HepG2 (cell line): ENCODE data around the gene ANXA6. TPM values are rescaled to one million over a fixed set of nuclear protein-coding genes. Genes with fewer than 3 reads are reported as not detected.

Experiments used
- ATAC-seq: fragments of 200-7000 bp; cut with Tn5 transposase; 3 replicates; pipeline ENCODE4 v1.9.1; 2020; ENCODE audit warnings: mild to moderate bottlenecking, moderate library complexity
- BruUV-seq: library from RNA; stranded (reverse); fragments of 400-500 nt; replicated peaks from 2 replicates; lab custom pipeline; 2021; lab: Mats Ljungman, UMichigan
- CTCF ChIA-PET: fragments of 300-600 bp; formaldehyde crosslinking; extraction: SDS; loops from one replicate; lab custom pipeline; 2021; ENCODE audit warnings: low total read pairs, inconsistent platforms, low intra/inter-chr PET ratio; lab: Yijun Ruan, JAX
- POLR2A ChIA-PET: fragments of 350-600 bp; sonication (Branson Sonifier 250); formaldehyde crosslinking; loops from one replicate; lab custom pipeline; 2020; ENCODE audit warnings: antibody characterized with exemption, inconsistent platforms; lab: Yijun Ruan, JAX
- DNase-seq: peaks from one replicate; pipeline ENCODE4 v3.0.0-alpha.2; 2015; ENCODE audit warnings: low spot score
- FAIRE-seq: peaks from 3 replicates; lab custom pipeline; 2011; peaks lifted over from hg19 to GRCh38; lab: Jason Lieb, UNC
- H2AFZ ChIP-seq: one replicate; pipeline ENCODE4 v1.6.1; 2011; ENCODE audit warnings: low read length, inconsistent platforms
- H3K27ac ChIP-seq: fragments of 300-600 bp; 3 replicates; pipeline ENCODE4 v1.8.0; 2011; ENCODE audit warnings: mixed run types, mild to moderate bottlenecking, mixed read lengths, low read length, inconsistent platforms; ENCODE audit not compliant: insufficient read depth; ENCODE audit errors: extremely low read length
- H3K27me3 ChIP-seq, 2 experiments: fragments of 200-600 bp in 1 of 2; 2 replicates in 1 of 2; 3 replicates in 1 of 2; pipeline versions ENCODE4 v1.6.0 to v1.8.0; 2011; ENCODE audit warnings: low read length in 2 of 2, mild to moderate bottlenecking in 2 of 2, moderate library complexity in 2 of 2, inconsistent platforms in 1 of 2; ENCODE audit not compliant: insufficient read depth in 2 of 2, control insufficient read depth in 1 of 2
- H3K36me3 ChIP-seq, 2 experiments: fragments of 200-600 bp in 1 of 2; replicated peaks in 1 of 2; 2 replicates in 1 of 2; 3 replicates in 1 of 2; pipeline versions ENCODE4 v1.5.1 to v1.8.0; 2011; ENCODE audit warnings: low read length in 2 of 2, inconsistent platforms in 1 of 2; ENCODE audit not compliant: insufficient read depth in 2 of 2, control insufficient read depth in 1 of 2
- H3K4me1 ChIP-seq: 2 replicates; pipeline ENCODE4 v1.5.1; 2012; ENCODE audit warnings: low read length, inconsistent platforms; ENCODE audit not compliant: insufficient read depth
- H3K4me2 ChIP-seq: 2 replicates; pipeline ENCODE4 v1.6.0; 2011; ENCODE audit warnings: low read depth, low read length, inconsistent platforms
- H3K4me3 ChIP-seq, 3 experiments: fragments of 200-600 bp in 1 of 3; sonication (generic), shearing (Covaris generic) in 1 of 3; replicated peaks in 1 of 3; 2 replicates each; pipeline ENCODE4 v1.5.1; 2011 to 2016; ENCODE audit warnings: low read length in 3 of 3, inconsistent platforms in 2 of 3, low read depth in 2 of 3, mild to moderate bottlenecking in 2 of 3, control low read depth in 1 of 3, mixed read lengths in 1 of 3; ENCODE audit not compliant: insufficient read depth in 1 of 3
- H3K79me2 ChIP-seq: one replicate; pipeline ENCODE4 v1.6.1; 2011; ENCODE audit warnings: low read length, inconsistent platforms; ENCODE audit not compliant: insufficient read depth
- H3K9ac ChIP-seq: 2 replicates; pipeline ENCODE4 v1.6.0; 2011; ENCODE audit warnings: mild to moderate bottlenecking, low read depth, low read length, inconsistent platforms; ENCODE audit not compliant: insufficient read depth
- H3K9me3 ChIP-seq: 2 replicates; pipeline ENCODE4 v1.5.1; 2012; ENCODE audit warnings: mild to moderate bottlenecking, low read length
- H4K20me1 ChIP-seq: 2 replicates; pipeline ENCODE4 v1.6.0; 2011; ENCODE audit warnings: inconsistent platforms, mild to moderate bottlenecking, low read length, moderate library complexity; ENCODE audit not compliant: insufficient read depth
- ESRRA ChIP-seq: sonication (generic); formaldehyde crosslinking; IDR thresholded peaks from 2 replicates; pipeline ENCODE4 v1.5.1; 2020; ENCODE audit warnings: mild to moderate bottlenecking, low read depth, missing genetic modification reagents
- MTA1 ChIP-seq: sonication (generic); formaldehyde crosslinking; IDR thresholded peaks from 2 replicates; pipeline ENCODE4 v1.4.0; 2020; ENCODE audit warnings: missing genetic modification reagents, mild to moderate bottlenecking, borderline replicate concordance
- PCBP2 ChIP-seq: fragments of 200-400 bp; formaldehyde crosslinking; optimal IDR thresholded peaks from 2 replicates; pipeline ENCODE3; 2018; ENCODE audit warnings: low read length, low read depth; ENCODE audit not compliant: poor library complexity, severe bottlenecking
- ZC3H4 ChIP-seq: sonication (generic); formaldehyde crosslinking; IDR thresholded peaks from 2 replicates; pipeline ENCODE4 v1.4.0; 2020; ENCODE audit warnings: missing genetic modification reagents, borderline replicate concordance
- ZMAT3 ChIP-seq: sonication (generic); formaldehyde crosslinking; conservative IDR thresholded peaks from 2 replicates; pipeline ENCODE4 v1.7.0; 2021; ENCODE audit warnings: missing genetic modification reagents
- ZNF468 ChIP-seq: sonication (generic); formaldehyde crosslinking; IDR thresholded peaks from 2 replicates; pipeline ENCODE4 v1.8.0; 2022; ENCODE audit warnings: mild to moderate bottlenecking, moderate library complexity, missing genetic modification reagents
- ZNF615 ChIP-seq: sonication (generic); formaldehyde crosslinking; IDR thresholded peaks from 2 replicates; pipeline ENCODE4 v1.5.0; 2020; ENCODE audit warnings: mild to moderate bottlenecking, missing genetic modification reagents, borderline replicate concordance
- whole genome bisulfite sequencing: methylation state at CpG from one replicate; pipeline ENCODE4 v1.1.6; 2017; ENCODE audit warnings: low lambda C conversion rate; 5-methylcytosine and 5-hydroxymethylcytosine counted together
- in situ Hi-C: cut with HindIII; loops from 2 replicates; pipeline ENCODE4 v1.10.0; 2017; ENCODE audit warnings: low pct_unique_long_range_greater_than_20kb; ENCODE audit not compliant: extremely low pct_ligation_motif_present
- intact Hi-C: fragments of 100-400 bp; cut with micrococcal nuclease; formaldehyde crosslinking; loops from one replicate; pipeline ENCODE4 v1.10.0; 2022; ENCODE audit not compliant: unreplicated experiment
- polyA plus RNA-seq, 8 experiments: library from polyadenylated mRNA; depleted of rRNA in 3 of 8; stranded (reverse) in 7 of 8; unstranded in 1 of 8; fragments of >200 nt; fragmentation: Illumina TruSeq in 4 of 8; extraction: Trizol in 4 of 8; gene quantifications; 2 replicates each; pipeline versions ENCODE4 v1.2.1 to v1.2.3, GENCODE V29; 2011 to 2016; ENCODE audit warnings: low read depth in 4 of 8, missing spikeins in 1 of 8, mixed read lengths in 1 of 8; ENCODE audit not compliant: insufficient read depth in 1 of 8
- total RNA-seq, 5 experiments: library from RNA; depleted of rRNA; stranded (reverse); fragments of >200 nt; fragmentation: Illumina TruSeq; extraction: Trizol; gene quantifications; 2 replicates each; pipeline ENCODE4 v1.2.3, GENCODE V29; 2016; ENCODE audit warnings: low read depth in 1 of 5
- TF ChIP-seq, protein P1 (sequence below): sonication (generic); formaldehyde crosslinking; IDR thresholded peaks from 2 replicates; pipeline ENCODE4 v1.4.0; 2020; ENCODE audit warnings: missing genetic modification reagents
- TF ChIP-seq, protein P2 (sequence below): IDR thresholded peaks from 2 replicates; pipeline ENCODE4 v1.6.1; 2018; ENCODE audit warnings: missing genetic modification reagents, mild to moderate bottlenecking, missing compliant biosample characterization
- TF ChIP-seq, protein P3 (sequence below): sonication (generic); formaldehyde crosslinking; IDR thresholded peaks from 2 replicates; pipeline ENCODE4 v1.5.1; 2020; ENCODE audit warnings: mild to moderate bottlenecking, moderate library complexity, missing genetic modification reagents
- TF ChIP-seq, protein P4 (sequence below): sonication (generic); IDR thresholded peaks from 2 replicates; pipeline ENCODE4 v1.6.1; 2016; ENCODE audit warnings: low read depth, borderline replicate concordance

Gene ANXA6
- total and polyA plus RNA-seq, 2 of the 13 experiments (the other 11 are each of a cell fraction or from before 2014, with no cell fraction given) = 103 to 125 TPM

DNA sequence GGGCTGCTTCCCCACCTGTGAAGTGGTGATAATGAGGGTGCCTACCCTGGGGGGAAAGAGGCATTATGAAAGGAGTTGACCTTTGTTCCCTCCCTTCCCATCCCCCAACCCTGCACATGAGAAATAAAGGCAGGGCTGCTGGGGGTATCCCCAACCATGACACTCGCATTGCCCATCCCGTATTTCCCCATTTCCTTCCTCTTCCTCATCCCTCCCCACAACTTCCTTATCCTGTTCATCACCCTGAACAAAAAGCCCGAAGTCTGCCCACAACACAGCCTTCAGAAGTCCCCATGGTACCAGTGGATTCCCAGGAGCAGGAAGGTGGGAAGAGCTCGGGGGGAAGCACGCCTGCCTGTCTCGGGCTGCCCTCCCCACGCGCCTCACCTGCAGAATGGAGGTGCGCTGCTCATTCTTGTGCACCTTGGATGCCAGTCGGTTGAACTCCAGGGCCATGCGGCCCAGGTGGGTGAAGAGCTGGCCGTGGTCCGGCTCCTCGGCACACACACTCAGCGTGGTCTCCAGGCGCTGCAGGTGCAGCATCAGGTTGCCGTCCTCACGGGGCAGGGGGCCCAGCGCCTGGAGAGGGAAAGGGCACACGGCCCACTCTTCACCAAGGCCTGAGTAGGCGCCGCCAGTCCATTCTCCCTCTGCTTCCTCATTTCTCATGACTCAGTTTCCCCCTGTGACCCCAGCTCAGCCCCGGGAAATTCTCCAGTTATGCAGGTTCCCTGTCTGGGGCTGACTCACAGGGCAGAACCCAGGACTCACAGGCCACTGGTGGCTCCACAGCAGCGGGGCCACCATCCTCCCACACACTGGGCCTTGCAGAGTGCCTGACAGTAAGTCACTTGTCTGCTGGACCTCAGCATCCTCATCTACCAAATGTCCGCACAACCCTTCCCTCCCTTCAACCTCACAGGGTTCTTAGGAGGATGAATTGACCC is 100.9 kb downstream of the ANXA6 start:
- POLR2A ChIA-PET = no interaction called here
- H3K9ac ChIP-seq = no peak overlapping the region

DNA sequence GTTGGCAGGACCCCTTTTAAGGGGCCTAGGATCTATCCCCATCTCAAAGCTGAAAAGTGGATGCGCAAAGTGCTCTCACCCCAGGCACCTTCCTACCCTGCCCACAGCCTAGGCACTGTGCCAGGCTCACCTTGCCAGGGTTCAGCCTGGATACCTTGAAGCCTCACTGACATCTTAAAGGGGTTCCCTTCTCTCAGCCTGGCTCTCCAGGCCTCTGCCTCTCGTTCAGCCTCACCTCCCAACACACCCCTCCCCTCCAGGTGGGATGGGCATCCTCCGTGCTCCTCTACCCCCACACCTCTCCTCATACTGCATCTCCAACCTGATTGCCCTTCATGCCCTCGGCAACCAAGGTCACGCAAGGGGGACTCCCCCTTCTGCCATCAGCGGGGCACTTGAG is 102.2 kb downstream of the ANXA6 start:
- ATAC-seq = no peak
- Histone ChIP-seq H3K27me3 (no peaks in the 10 kb centered on the region), H3K4me3 (no peak overlapping the region), H3K27ac (no peak overlapping the region), H3K9me3 (no peaks in the 10 kb centered on the region), H3K4me2 (no peak overlapping the region), H3K4me1 (no peaks in the 10 kb centered on the region), H3K9ac (no peak overlapping the region), H3K79me2 (no peaks in the 10 kb centered on the region), H4K20me1 (peaks cover 3% of the 10 kb centered on the region; the same call in 1 of the 2 replicates), H2AFZ (no peak overlapping the region), H3K36me3 (peaks cover 45 to 73% of the 10 kb centered on the region in 2 experiments)
- ChIA-PET POLR2A (no interaction called here), CTCF (interaction anchor here (1.9 kb wide), 1 partner anchor 60 kb away, joined by 6 read pairs; no protein-coding TSS in a partner anchor)
- no TSS peak for BruUV-seq
- whole genome bisulfite sequencing = 96% methylated on average over 6 of the region's 6 CpGs
- no peak for DNase-seq
- no peak for FAIRE-seq
- intact Hi-C loops = no loop called here
- in situ Hi-C loops = no loop called here
- no peak for TF ChIP-seq MTA1 (CRISPR knock-in tag)
- TF ChIP-seq ZMAT3 (CRISPR knock-in tag) = no peak
- TF ChIP-seq, protein P1, sequence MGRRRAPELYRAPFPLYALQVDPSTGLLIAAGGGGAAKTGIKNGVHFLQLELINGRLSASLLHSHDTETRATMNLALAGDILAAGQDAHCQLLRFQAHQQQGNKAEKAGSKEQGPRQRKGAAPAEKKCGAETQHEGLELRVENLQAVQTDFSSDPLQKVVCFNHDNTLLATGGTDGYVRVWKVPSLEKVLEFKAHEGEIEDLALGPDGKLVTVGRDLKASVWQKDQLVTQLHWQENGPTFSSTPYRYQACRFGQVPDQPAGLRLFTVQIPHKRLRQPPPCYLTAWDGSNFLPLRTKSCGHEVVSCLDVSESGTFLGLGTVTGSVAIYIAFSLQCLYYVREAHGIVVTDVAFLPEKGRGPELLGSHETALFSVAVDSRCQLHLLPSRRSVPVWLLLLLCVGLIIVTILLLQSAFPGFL = no peak
- TF ChIP-seq ZNF468 (CRISPR knock-in tag) = no peak
- TF ChIP-seq, protein P2, sequence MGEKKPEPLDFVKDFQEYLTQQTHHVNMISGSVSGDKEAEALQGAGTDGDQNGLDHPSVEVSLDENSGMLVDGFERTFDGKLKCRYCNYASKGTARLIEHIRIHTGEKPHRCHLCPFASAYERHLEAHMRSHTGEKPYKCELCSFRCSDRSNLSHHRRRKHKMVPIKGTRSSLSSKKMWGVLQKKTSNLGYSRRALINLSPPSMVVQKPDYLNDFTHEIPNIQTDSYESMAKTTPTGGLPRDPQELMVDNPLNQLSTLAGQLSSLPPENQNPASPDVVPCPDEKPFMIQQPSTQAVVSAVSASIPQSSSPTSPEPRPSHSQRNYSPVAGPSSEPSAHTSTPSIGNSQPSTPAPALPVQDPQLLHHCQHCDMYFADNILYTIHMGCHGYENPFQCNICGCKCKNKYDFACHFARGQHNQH = no peak
- TF ChIP-seq ZC3H4 = no peak
- no peak for TF ChIP-seq ESRRA (CRISPR knock-in tag)
- TF ChIP-seq, protein P3, sequence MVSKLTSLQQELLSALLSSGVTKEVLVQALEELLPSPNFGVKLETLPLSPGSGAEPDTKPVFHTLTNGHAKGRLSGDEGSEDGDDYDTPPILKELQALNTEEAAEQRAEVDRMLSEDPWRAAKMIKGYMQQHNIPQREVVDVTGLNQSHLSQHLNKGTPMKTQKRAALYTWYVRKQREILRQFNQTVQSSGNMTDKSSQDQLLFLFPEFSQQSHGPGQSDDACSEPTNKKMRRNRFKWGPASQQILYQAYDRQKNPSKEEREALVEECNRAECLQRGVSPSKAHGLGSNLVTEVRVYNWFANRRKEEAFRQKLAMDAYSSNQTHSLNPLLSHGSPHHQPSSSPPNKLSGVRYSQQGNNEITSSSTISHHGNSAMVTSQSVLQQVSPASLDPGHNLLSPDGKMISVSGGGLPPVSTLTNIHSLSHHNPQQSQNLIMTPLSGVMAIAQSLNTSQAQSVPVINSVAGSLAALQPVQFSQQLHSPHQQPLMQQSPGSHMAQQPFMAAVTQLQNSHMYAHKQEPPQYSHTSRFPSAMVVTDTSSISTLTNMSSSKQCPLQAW (CRISPR knock-in tag) = no peak

More for the DNA sequence above, 100.9 kb downstream of the ANXA6 start:
- Histone ChIP-seq H3K4me3 (no peak overlapping the region), H3K36me3 (peaks cover 49 to 76% of the 10 kb centered on the region in 2 experiments), H2AFZ (no peak overlapping the region), H3K4me1 (no peaks in the 10 kb centered on the region), H3K4me2 (no peak overlapping the region), H3K27me3 (no peaks in the 10 kb centered on the region), H3K27ac (no peak overlapping the region), H4K20me1 (peaks cover 3% of the 10 kb centered on the region; the same call in 1 of the 2 replicates), H3K9me3 (no peaks in the 10 kb centered on the region), H3K79me2 (no peaks in the 10 kb centered on the region)
- WGBS = 94% methylated on average over 16 of the region's 25 CpGs
- no TSS peak for BruUV-seq
- no peak for FAIRE-seq
- DNase-seq = no peak
- CTCF ChIA-PET = no interaction called here
- in situ Hi-C loops = no loop called here
- intact Hi-C loops = no loop called here
- no peak for ATAC-seq
- TF ChIP-seq ZNF615 (CRISPR knock-in tag) (no peak), PCBP2 (peak; percentile 30)
- TF ChIP-seq, protein P4, sequence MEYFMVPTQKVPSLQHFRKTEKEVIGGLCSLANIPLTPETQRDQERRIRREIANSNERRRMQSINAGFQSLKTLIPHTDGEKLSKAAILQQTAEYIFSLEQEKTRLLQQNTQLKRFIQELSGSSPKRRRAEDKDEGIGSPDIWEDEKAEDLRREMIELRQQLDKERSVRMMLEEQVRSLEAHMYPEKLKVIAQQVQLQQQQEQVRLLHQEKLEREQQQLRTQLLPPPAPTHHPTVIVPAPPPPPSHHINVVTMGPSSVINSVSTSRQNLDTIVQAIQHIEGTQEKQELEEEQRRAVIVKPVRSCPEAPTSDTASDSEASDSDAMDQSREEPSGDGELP = no peak
